Measurements from ENCODE around the gene KLF6.

KLF6 gene

GRCh38 chr10:3749600-3749999 lies 35.4 kb downstream of the KLF6 start:
- Histone ChIP-seq H4K20me1 (ENCODE audit: control insufficient read depth, insufficient read depth, low read depth, low read length) (no peaks in the 10 kb centered on the region), H3K9me3 (ENCODE audit: control insufficient read depth, insufficient read depth, low read length) (no peaks in the 10 kb centered on the region), H3K27ac (ENCODE audit: low read depth, low read length) (no peak overlapping the region), H3K4me1 (ENCODE audit: control insufficient read depth, low read length) (0 out of 2 replicates have a peak, but pooled peaks cover 2% of the 10 kb centered on the region), H3K27me3 (ENCODE audit: control insufficient read depth, low read length) (no peaks in the 10 kb centered on the region), H3K36me3 (ENCODE audit: control insufficient read depth, low read length) (no peaks in the 10 kb centered on the region), H3K79me2 (ENCODE audit: control insufficient read depth, low read length) (no peaks in the 10 kb centered on the region), H3K4me3 (ENCODE audit: low read length) (no peak overlapping the region), H3F3A (ENCODE audit: control insufficient read depth, insufficient read depth) (no peaks in the 10 kb centered on the region), H3K9me2 (replicated peaks; ENCODE audit: control insufficient read depth, low read length) (no peaks in the 10 kb centered on the region), H3K4me2 (ENCODE audit: low read length) (no peak overlapping the region)
- TF ChIP-seq EZH2phosphoT487 (IDR thresholded peaks at IDR 0.05; ENCODE audit: borderline replicate concordance, low read length) (no peak), CTCF (IDR thresholded peaks at IDR 0.05; ENCODE audit: low read depth, low read length, poor library complexity, severe bottlenecking) (no peak)

DNA sequence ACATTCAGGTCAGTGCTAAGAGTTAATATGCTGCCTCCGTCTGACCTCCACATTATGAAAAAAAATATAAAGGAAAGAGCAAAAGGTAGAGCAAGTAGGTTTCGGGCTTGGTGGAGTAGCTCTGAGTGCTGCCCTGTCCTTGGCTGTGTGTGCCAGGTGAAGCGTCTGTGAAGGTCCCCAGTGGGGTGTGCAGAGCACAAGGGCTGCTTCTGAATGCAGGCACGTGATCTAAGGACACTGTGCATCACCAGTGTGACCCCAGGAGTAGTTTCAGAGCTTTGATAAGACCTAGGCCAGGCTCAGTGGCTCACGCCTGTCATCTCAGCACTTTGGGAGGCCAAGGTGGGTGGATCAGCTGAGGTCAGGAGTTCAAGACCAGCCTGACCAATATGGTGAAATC lies 36.0 kb downstream of the KLF6 start:
- no peak overlapping the region for H3K4me3 ChIP-seq (ENCODE audit: low read length)
- H3K9me2 ChIP-seq (replicated peaks; ENCODE audit: control insufficient read depth, low read length), result no peaks in the 10 kb centered on the region
- H3F3A ChIP-seq (ENCODE audit: control insufficient read depth, insufficient read depth), result no peaks in the 10 kb centered on the region
- TF ChIP-seq CTCF (IDR thresholded peaks at IDR 0.05; ENCODE audit: low read depth, low read length, poor library complexity, severe bottlenecking) (no peak), EZH2phosphoT487 (IDR thresholded peaks at IDR 0.05; ENCODE audit: borderline replicate concordance, low read length) (no peak)
- H3K79me2 ChIP-seq (ENCODE audit: control insufficient read depth, low read length), result no peaks in the 10 kb centered on the region
- no peak overlapping the region for H3K4me2 ChIP-seq (ENCODE audit: low read length)
- H3K4me1 ChIP-seq (ENCODE audit: control insufficient read depth, low read length), result 0 out of 2 replicates have a peak, but pooled peaks cover 2% of the 10 kb centered on the region
- H4K20me1 ChIP-seq (ENCODE audit: control insufficient read depth, insufficient read depth, low read depth, low read length), result no peaks in the 10 kb centered on the region
- H3K27ac ChIP-seq (ENCODE audit: low read depth, low read length), result no peak overlapping the region
- no peaks in the 10 kb centered on the region for H3K36me3 ChIP-seq (ENCODE audit: control insufficient read depth, low read length)
- H3K9me3 ChIP-seq (ENCODE audit: control insufficient read depth, insufficient read depth, low read length), result no peaks in the 10 kb centered on the region
- no peaks in the 10 kb centered on the region for H3K27me3 ChIP-seq (ENCODE audit: control insufficient read depth, low read length)

DNA sequence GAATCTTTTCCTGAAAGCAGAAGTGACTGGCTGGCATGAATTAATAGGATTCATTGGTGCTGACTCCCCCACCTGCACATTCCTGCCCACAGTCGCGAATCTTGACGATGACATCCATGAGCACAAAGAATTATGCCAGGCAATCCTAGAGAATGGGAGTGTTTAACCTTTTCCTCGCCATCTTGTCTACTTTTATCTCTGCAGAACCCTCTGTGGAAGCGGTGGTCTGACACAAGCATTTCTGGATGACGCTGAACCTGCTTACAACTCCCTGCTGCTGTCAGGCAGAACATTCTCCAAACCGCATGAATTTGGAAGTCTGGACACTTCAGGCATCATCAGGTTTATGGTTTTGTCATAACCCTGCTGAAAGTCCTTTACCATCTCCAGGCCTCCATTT lies 36.5 kb downstream of the KLF6 start:
- no peaks in the 10 kb centered on the region for H3F3A ChIP-seq (ENCODE audit: control insufficient read depth, insufficient read depth)
- no peak overlapping the region for H3K27ac ChIP-seq (ENCODE audit: low read depth, low read length)
- no peak overlapping the region for H3K4me2 ChIP-seq (ENCODE audit: low read length)
- 0 out of 2 replicates have a peak, but pooled peaks cover 2% of the 10 kb centered on the region for H3K4me1 ChIP-seq (ENCODE audit: control insufficient read depth, low read length)
- no peaks in the 10 kb centered on the region for H3K27me3 ChIP-seq (ENCODE audit: control insufficient read depth, low read length)
- no peaks in the 10 kb centered on the region for H3K9me2 ChIP-seq (replicated peaks; ENCODE audit: control insufficient read depth, low read length)
- TF ChIP-seq CTCF (IDR thresholded peaks at IDR 0.05; ENCODE audit: low read depth, low read length, poor library complexity, severe bottlenecking) (no peak), EZH2phosphoT487 (IDR thresholded peaks at IDR 0.05; ENCODE audit: borderline replicate concordance, low read length) (no peak)
- H3K4me3 ChIP-seq (ENCODE audit: low read length), result no peak overlapping the region
- no peaks in the 10 kb centered on the region for H3K36me3 ChIP-seq (ENCODE audit: control insufficient read depth, low read length)
- no peaks in the 10 kb centered on the region for H4K20me1 ChIP-seq (ENCODE audit: control insufficient read depth, insufficient read depth, low read depth, low read length)
- H3K9me3 ChIP-seq (ENCODE audit: control insufficient read depth, insufficient read depth, low read length), result no peaks in the 10 kb centered on the region
- no peaks in the 10 kb centered on the region for H3K79me2 ChIP-seq (ENCODE audit: control insufficient read depth, low read length)

All from DOHH2 (cell line).